Vagina (tissue), 2 donors: ENCODE results near the gene SLC2A6. TPM values are rescaled to one million over a fixed set of nuclear protein-coding genes. Genes with fewer than 3 reads are reported as not detected.

Source experiments
- DNase-seq, 2 donors: peaks; one replicate each; pipeline ENCODE4 v3.0.0-alpha.2; 2017; ENCODE audit errors: extremely low spot score in 2 of 2
- H3K27ac ChIP-seq: fragments of 200-600 bp; sonication (generic); one replicate; pipeline ENCODE4 v1.5.1; 2019
- H3K27me3 ChIP-seq: fragments of 200-600 bp; sonication (generic); one replicate; pipeline ENCODE4 v1.5.1; 2019
- H3K36me3 ChIP-seq, 2 donors: fragments of 200-600 bp; sonication (generic); one replicate each; pipeline ENCODE4 v1.5.1; 2017 to 2019
- H3K4me1 ChIP-seq: fragments of 200-600 bp; sonication (generic); one replicate; pipeline ENCODE4 v1.5.1; 2019
- H3K4me3 ChIP-seq, 2 donors: fragments of 200-600 bp; sonication (generic); 1 replicate in 1 of 2; 2 replicates in 1 of 2; pipeline ENCODE4 v1.5.1; 2016 to 2019
- H3K9me3 ChIP-seq: fragments of 200-600 bp; sonication (generic); one replicate; pipeline ENCODE4 v1.5.1; 2019
- CTCF ChIP-seq, 3 experiments: fragments of 450-650 bp in 2 of 3; fragments of 200-600 bp in 1 of 3; sonication (generic) in 1 of 3; IDR thresholded peaks; one replicate each; pipeline ENCODE4 v1.5.1; 2017 to 2019; ENCODE audit warnings: antibody characterized with exemption in 3 of 3, mild to moderate bottlenecking in 2 of 3, moderate library complexity in 2 of 3
- POLR2A ChIP-seq, 2 donors: fragments of 450-650 bp; IDR thresholded peaks; one replicate each; pipeline ENCODE4 v1.6.1; 2017; ENCODE audit warnings: antibody characterized with exemption in 2 of 2, mild to moderate bottlenecking in 2 of 2, moderate library complexity in 2 of 2
- POLR2AphosphoS5 ChIP-seq, 2 donors: sonication (generic); formaldehyde crosslinking; IDR thresholded peaks; one replicate each; pipeline ENCODE4 v1.9.0; 2017; ENCODE audit warnings: antibody characterized with exemption in 2 of 2, mild to moderate bottlenecking in 2 of 2, low read depth in 1 of 2; ENCODE audit not compliant: insufficient read depth in 1 of 2
- intact Hi-C: fragments of 100-400 bp; cut with DNase I; formaldehyde crosslinking; loops from one replicate; pipeline ENCODE4 v1.15.1; 2023
- total RNA-seq: library from RNA; depleted of rRNA; stranded (reverse); fragments of >200 nt; gene quantifications from one replicate; pipeline ENCODE4 v1.2.3, GENCODE V29; 2016

SLC2A6 gene
- total RNA-seq, 1 donor from 2014 or later: 3.7 TPM

GRCh38 chr9:133510926-133511505 is 32.1 kb upstream of the SLC2A6 start:
- no peak for DNase-seq
- H3K9me3 ChIP-seq: no peaks in the 10 kb centered on the region
- TF ChIP-seq POLR2A (IDR thresholded peaks at IDR 0.05) (no peak), POLR2AphosphoS5 (IDR thresholded peaks at IDR 0.05; ENCODE audit: insufficient read depth in 1 of 2, low read depth in 1 of 2) (no peak), CTCF (IDR thresholded peaks at IDR 0.05) (no peak)
- intact Hi-C loops: no loop called here
- peaks cover 32% of the 10 kb centered on the region for H3K4me1 ChIP-seq
- H3K4me3 ChIP-seq: no peak overlapping the region
- H3K36me3 ChIP-seq: no peaks in the 10 kb centered on the region
- no peaks in the 10 kb centered on the region for H3K27me3 ChIP-seq
- no peak overlapping the region for H3K27ac ChIP-seq

GRCh38 chr9:133509179-133510083 is 30.5 kb upstream of the SLC2A6 start:
- no peak overlapping the region for H3K27ac ChIP-seq
- intact Hi-C loops: no loop called here
- H3K4me1 ChIP-seq: peaks cover 40% of the 10 kb centered on the region
- no peaks in the 10 kb centered on the region for H3K9me3 ChIP-seq
- DNase-seq: no peak
- TF ChIP-seq POLR2AphosphoS5 (IDR thresholded peaks at IDR 0.05; ENCODE audit: insufficient read depth in 1 of 2, low read depth in 1 of 2) (no peak), CTCF (IDR thresholded peaks at IDR 0.05) (no peak), POLR2A (IDR thresholded peaks at IDR 0.05) (no peak)
- H3K27me3 ChIP-seq: no peaks in the 10 kb centered on the region
- H3K4me3 ChIP-seq: no peak overlapping the region
- H3K36me3 ChIP-seq: no peaks in the 10 kb centered on the region

- intact Hi-C loops: no loop called here
- Histone ChIP-seq H3K27ac (no peak overlapping the region), H3K4me3 (no peak overlapping the region), H3K27me3 (no peaks in the 10 kb centered on the region), H3K4me1 (peaks cover 40% of the 10 kb centered on the region), H3K9me3 (no peaks in the 10 kb centered on the region), H3K36me3 (no peaks in the 10 kb centered on the region)
- no peak for TF ChIP-seq POLR2AphosphoS5 (IDR thresholded peaks at IDR 0.05; ENCODE audit: insufficient read depth in 1 of 2, low read depth in 1 of 2)
- no peak for TF ChIP-seq POLR2A (IDR thresholded peaks at IDR 0.05)
- no peak for TF ChIP-seq CTCF (IDR thresholded peaks at IDR 0.05)
- DNase-seq: no peak
Measured at GRCh38 chr9:133508046-133508445, 29.1 kb upstream of the SLC2A6 start.

- TF ChIP-seq CTCF (IDR thresholded peaks at IDR 0.05) (no peak), POLR2A (IDR thresholded peaks at IDR 0.05) (no peak), POLR2AphosphoS5 (IDR thresholded peaks at IDR 0.05; ENCODE audit: insufficient read depth in 1 of 2, low read depth in 1 of 2) (no peak)
- H3K4me3 ChIP-seq: no peak overlapping the region
- no peak for DNase-seq
- no peaks in the 10 kb centered on the region for H3K9me3 ChIP-seq
- peaks cover 40% of the 10 kb centered on the region for H3K4me1 ChIP-seq
- H3K27me3 ChIP-seq: no peaks in the 10 kb centered on the region
- no peak overlapping the region for H3K27ac ChIP-seq
- H3K36me3 ChIP-seq: no peaks in the 10 kb centered on the region
- intact Hi-C loops: no loop called here
Measured at GRCh38 chr9:133507246-133507965, 28.5 kb upstream of the SLC2A6 start.
